IPS-18c (cell line): ENCODE data around the gene TM4SF1.

Experiments
- H3K4me3 ChIP-seq: 2 replicates; pipeline ENCODE4 v1.7.0; 2013; ENCODE audit warnings: low read depth, mild to moderate bottlenecking, low read length, moderate library complexity; ENCODE audit not compliant: insufficient read depth
- H3K9me3 ChIP-seq: one replicate; pipeline ENCODE4 v1.6.1; 2013; ENCODE audit warnings: mild to moderate bottlenecking, low read length, moderate library complexity; ENCODE audit not compliant: control insufficient read depth, insufficient read depth

The TM4SF1 gene

DNA sequence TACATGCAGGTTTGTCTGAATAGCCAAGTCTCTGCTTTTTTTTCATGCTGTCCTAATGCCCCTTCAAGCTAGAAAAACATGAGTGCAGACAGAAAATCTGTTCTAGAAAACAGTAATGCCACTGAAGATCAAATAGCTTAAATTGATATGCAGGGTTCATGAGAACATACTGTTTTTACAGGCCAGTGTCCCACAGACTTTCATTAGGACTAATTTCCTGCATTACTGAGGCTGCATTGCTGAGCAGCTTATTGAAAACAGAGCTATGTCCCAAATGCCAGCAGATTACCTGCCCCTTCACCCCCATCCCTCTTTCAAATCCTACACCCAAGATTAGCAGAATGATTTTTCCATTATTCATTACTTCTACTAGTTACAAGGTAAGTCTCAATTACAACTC lies 44.7 kb downstream of the TM4SF1 start:
- Histone ChIP-seq H3K4me3 (no peak overlapping the region), H3K9me3 (no peaks in the 10 kb centered on the region)

DNA sequence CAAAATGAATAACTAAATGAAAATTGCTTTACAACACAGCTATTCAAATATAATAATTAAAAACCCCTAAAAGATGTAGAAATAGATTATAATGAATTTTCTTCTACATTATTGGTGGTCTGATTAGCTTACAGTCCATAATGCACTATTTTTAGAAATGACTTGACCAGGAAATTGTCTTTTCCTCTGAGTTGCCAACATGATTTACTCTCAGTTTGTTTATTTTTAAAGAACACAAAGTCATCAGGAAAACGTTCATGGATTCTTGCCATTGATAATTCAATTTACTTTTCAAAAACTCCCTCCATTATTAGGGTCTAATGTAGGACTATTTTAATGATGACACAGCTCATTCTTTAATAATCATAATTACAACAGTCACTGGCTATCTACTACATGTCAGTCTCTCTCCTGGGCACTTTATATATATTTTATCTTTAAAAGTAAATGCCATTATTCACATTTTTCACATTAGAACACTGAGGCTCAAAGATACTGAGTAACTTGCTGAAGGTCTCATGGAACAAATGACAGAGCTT lies 45.2 kb downstream of the TM4SF1 start:
- Histone ChIP-seq H3K4me3 (no peak overlapping the region), H3K9me3 (no peaks in the 10 kb centered on the region)

- no peak overlapping the region for H3K4me3 ChIP-seq
These were observed 46.1 kb downstream of the TM4SF1 start for GRCh38 chr3:149331396-149331795.

DNA sequence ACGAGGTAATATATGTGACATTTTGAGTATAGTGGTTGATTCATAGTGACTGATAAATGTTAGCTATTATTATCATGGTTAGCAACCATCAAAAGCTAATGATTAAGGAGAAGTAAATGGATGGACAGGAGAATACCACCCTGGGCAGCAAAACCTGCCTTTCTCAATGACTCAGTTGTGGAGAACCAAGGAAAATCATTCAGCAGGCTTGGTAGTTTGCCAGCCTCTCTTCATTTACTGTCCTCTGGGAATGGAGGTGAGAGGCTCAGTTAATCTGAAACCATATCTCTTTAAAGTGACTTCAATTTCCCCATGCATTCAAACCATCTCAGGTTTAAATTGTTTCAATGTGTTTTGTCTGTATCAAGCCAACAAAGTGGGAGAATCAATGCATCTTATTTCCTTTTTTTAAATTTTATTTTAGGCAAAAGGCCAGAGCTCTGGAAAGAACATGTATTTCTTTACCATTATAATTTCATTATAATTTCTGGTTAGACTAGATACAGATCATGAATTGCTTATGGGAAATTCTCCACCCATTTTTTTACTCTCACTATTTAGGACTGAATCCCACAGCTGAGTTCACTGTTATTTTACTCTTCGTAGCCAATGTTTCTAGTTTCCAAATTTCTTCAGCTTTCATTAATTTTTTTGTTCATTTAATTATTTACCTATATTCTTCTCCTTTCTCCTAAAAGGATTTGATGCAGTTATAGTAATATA lies 46.7 kb downstream of the TM4SF1 start:
- no peak overlapping the region for H3K4me3 ChIP-seq
- H3K9me3 ChIP-seq, result no peaks in the 10 kb centered on the region

More at GRCh38 chr3:149331396-149331795, 46.1 kb downstream of the TM4SF1 start:
- no peaks in the 10 kb centered on the region for H3K9me3 ChIP-seq

- no peak overlapping the region for H3K4me3 ChIP-seq
- H3K9me3 ChIP-seq, result no peaks in the 10 kb centered on the region
These were observed 50.3 kb downstream of the TM4SF1 start for GRCh38 chr3:149327156-149327555.

GRCh38 chr3:149325581-149325980 lies 51.9 kb downstream of the TM4SF1 start:
- H3K4me3 ChIP-seq, result no peak overlapping the region
- no peaks in the 10 kb centered on the region for H3K9me3 ChIP-seq

GRCh38 chr3:149324332-149324731 lies 53.1 kb downstream of the TM4SF1 start:
- Histone ChIP-seq H3K9me3 (no peaks in the 10 kb centered on the region), H3K4me3 (no peak overlapping the region)

DNA sequence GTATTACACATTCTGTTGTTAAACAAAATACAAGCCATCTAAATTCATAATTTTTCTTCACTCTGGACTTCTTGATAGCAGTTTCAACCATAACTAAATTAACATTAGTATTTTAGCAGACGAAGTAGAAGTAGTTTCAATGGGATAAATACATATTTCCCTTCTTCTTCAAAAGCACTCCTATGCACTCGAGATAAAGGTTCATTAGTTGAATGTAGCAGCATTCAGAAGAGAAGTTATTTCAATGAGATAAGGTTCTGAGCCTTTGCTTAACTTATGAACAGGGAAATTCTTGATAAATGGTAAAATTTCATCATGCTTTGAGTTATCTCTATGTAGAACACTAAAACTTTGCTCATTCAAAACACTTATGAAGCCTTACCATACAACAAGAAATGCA lies 55.8 kb downstream of the TM4SF1 start:
- H3K9me3 ChIP-seq, result no peaks in the 10 kb centered on the region
- H3K4me3 ChIP-seq, result no peak overlapping the region

DNA sequence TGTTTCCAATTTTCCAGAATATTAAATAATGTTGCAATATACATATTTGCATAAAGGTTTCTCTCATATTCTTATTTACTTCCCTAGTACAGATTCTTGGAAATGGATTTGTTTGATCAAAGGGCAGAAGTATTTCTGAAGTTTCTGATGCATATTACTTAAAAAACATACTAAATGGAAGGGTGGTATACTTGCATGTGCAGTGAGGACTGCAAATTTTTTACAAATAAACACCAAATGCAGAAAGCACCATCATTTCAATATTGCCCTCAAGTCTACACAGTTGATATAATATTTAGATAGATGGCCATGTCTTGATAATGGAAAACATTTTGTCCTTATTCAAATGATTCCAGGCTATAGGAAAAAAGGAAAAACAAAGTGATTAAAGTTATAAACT lies 56.3 kb downstream of the TM4SF1 start:
- no peak overlapping the region for H3K4me3 ChIP-seq
- no peaks in the 10 kb centered on the region for H3K9me3 ChIP-seq

DNA sequence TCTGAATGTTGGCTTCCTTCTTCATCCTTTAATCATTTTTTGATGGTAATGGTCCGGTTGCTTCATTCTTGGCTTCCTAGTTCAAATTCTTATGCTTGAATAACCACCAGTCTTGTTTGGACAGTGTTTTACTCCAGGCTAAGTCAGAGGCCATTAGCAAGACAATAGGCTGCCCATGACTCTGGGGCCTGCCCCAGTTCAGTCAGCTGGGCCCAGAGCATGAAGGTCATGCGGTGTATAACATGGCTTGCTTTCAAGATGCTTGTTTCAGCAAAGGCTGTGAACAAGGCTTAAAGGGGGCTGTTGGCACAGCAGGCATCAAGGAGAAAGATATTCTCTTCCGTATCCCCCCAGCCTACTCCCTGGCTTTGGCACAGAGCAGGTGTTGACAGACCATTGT lies 57.7 kb downstream of the TM4SF1 start:
- Histone ChIP-seq H3K9me3 (no peaks in the 10 kb centered on the region), H3K4me3 (no peak overlapping the region)
